H1 (cell line): Measurements from ENCODE around the gene LMAN2.

ENCODE experiments used
- ATF2 ChIP-seq: IDR thresholded peaks from 2 replicates; pipeline ENCODE4 v1.6.1; 2012; ENCODE audit warnings: low read length, inconsistent platforms
- CTCF ChIP-seq, 3 experiments: IDR thresholded peaks; 1 replicate in 2 of 3; 2 replicates in 1 of 3; pipeline versions ENCODE4 v1.5.1 to v1.6.1; 2011; ENCODE audit warnings: low read length in 3 of 3, mild to moderate bottlenecking in 3 of 3, inconsistent platforms in 2 of 3, low read depth in 1 of 3, moderate library complexity in 1 of 3; ENCODE audit not compliant: insufficient read depth in 1 of 3; ENCODE audit errors: control extremely low read depth in 1 of 3
- POLR2A ChIP-seq, 2 experiments: IDR thresholded peaks; 1 replicate in 1 of 2; 2 replicates in 1 of 2; pipeline ENCODE4 v1.6.1; 2011; ENCODE audit warnings: low read depth in 2 of 2, low read length in 2 of 2, mild to moderate bottlenecking in 2 of 2; ENCODE audit errors: control extremely low read depth in 1 of 2
- ZNF274 ChIP-seq: IDR thresholded peaks from 2 replicates; pipeline ENCODE4 v1.7.0; 2012; ENCODE audit warnings: low read length, borderline replicate concordance; ENCODE audit errors: extremely low read depth

- TF ChIP-seq CTCF (IDR thresholded peaks at IDR 0.05; ENCODE audit: control extremely low read depth in 1 of 3, insufficient read depth in 1 of 3, low read depth in 1 of 3, low read length in 3 of 3) (no peak), ATF2 (no peak), POLR2A (IDR thresholded peaks at IDR 0.05; ENCODE audit: control extremely low read depth in 1 of 2, low read depth in 2 of 2, low read length in 2 of 2) (no peak), ZNF274 (no peak)
Observed at GRCh38 chr5:177388521-177389052, 37.1 kb upstream of the LMAN2 start.
